Suprapubic skin (tissue), 4 donors: ENCODE results near the gene IGF2BP3. TPM values are rescaled to one million over a fixed set of nuclear protein-coding genes. Genes with fewer than 3 reads are reported as not detected.
"Not testable (repeated sequence)": the region's sequence is repeated elsewhere in the genome, so short reads cannot be mapped to it uniquely, and the experiment has no call there.

Experiments used
- DNase-seq, 2 donors: peaks; one replicate each; pipeline ENCODE4 v3.0.0-alpha.2; 2019; ENCODE audit warnings: low spot score in 2 of 2
- H3K27ac ChIP-seq: fragments of 200-600 bp; sonication (generic); one replicate; pipeline ENCODE4 v1.5.1; 2019
- H3K27me3 ChIP-seq: fragments of 200-600 bp; sonication (generic); one replicate; pipeline ENCODE4 v1.5.1; 2019
- H3K36me3 ChIP-seq: fragments of 200-600 bp; sonication (generic); one replicate; pipeline ENCODE4 v1.5.1; 2019
- H3K4me1 ChIP-seq: fragments of 200-600 bp; sonication (generic); one replicate; pipeline ENCODE4 v1.5.1; 2019
- H3K4me3 ChIP-seq: fragments of 200-600 bp; sonication (generic); one replicate; pipeline ENCODE4 v1.5.1; 2019; ENCODE audit warnings: mild to moderate bottlenecking
- H3K9me3 ChIP-seq: fragments of 200-600 bp; sonication (generic); one replicate; pipeline ENCODE4 v1.5.1; 2019
- EP300 ChIP-seq: sonication (generic); formaldehyde crosslinking; IDR thresholded peaks from one replicate; pipeline ENCODE4 v1.6.1; 2017; ENCODE audit warnings: antibody characterized with exemption
- POLR2A ChIP-seq, 2 donors: fragments of 450-650 bp; IDR thresholded peaks; one replicate each; pipeline ENCODE4 v1.6.1; 2017; ENCODE audit warnings: antibody characterized with exemption in 2 of 2, mild to moderate bottlenecking in 2 of 2, moderate library complexity in 2 of 2
- POLR2AphosphoS5 ChIP-seq, 3 donors: sonication (generic); formaldehyde crosslinking; IDR thresholded peaks; one replicate each; pipeline ENCODE4 v1.6.1; 2017; ENCODE audit warnings: antibody characterized with exemption in 3 of 3
- WGBS: methylation state at CpG from one replicate; pipeline ENCODE4 v1.1.5; 2018; 5-methylcytosine and 5-hydroxymethylcytosine counted together
- total RNA-seq, 4 donors: library from RNA; depleted of rRNA; stranded (reverse); fragments of >200 nt; gene quantifications; one replicate each; pipeline ENCODE4 v1.1.0, GENCODE V29; 2016
- TF ChIP-seq, protein P1 (sequence below), 2 donors: fragments of 200-600 bp in 1 of 2; fragments of 450-650 bp in 1 of 2; sonication (generic) in 1 of 2; IDR thresholded peaks; one replicate each; pipeline ENCODE4 v1.5.1; 2016 to 2019; ENCODE audit warnings: antibody characterized with exemption in 2 of 2, mild to moderate bottlenecking in 1 of 2, moderate library complexity in 1 of 2

IGF2BP3 gene
- total RNA-seq: 1 to 10 TPM in 1 of 4 donors, under 1 TPM in 1, not detected in 2; 0.47 to 1.9 TPM

GRCh38 chr7:23470330-23471105 lies at the start of gene IGF2BP3:
TSS of gene IGF2BP3 (minus strand) at chr7:23470491. CDS start at chr7:23470110, 381 bp downstream.
- TF ChIP-seq EP300: no peak
- TF ChIP-seq, protein P1, sequence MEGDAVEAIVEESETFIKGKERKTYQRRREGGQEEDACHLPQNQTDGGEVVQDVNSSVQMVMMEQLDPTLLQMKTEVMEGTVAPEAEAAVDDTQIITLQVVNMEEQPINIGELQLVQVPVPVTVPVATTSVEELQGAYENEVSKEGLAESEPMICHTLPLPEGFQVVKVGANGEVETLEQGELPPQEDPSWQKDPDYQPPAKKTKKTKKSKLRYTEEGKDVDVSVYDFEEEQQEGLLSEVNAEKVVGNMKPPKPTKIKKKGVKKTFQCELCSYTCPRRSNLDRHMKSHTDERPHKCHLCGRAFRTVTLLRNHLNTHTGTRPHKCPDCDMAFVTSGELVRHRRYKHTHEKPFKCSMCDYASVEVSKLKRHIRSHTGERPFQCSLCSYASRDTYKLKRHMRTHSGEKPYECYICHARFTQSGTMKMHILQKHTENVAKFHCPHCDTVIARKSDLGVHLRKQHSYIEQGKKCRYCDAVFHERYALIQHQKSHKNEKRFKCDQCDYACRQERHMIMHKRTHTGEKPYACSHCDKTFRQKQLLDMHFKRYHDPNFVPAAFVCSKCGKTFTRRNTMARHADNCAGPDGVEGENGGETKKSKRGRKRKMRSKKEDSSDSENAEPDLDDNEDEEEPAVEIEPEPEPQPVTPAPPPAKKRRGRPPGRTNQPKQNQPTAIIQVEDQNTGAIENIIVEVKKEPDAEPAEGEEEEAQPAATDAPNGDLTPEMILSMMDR (IDR thresholded peaks at IDR 0.05): no peak
- no peak for TF ChIP-seq POLR2A (IDR thresholded peaks at IDR 0.05)
- no peak for TF ChIP-seq POLR2AphosphoS5 (IDR thresholded peaks at IDR 0.05)
- peak within 1 kb of the TSS; percentile 50 for H3K4me3 ChIP-seq
- H3K27ac ChIP-seq: no peak within 1 kb of the TSS
- H3K9me3 ChIP-seq: no peaks in the 10 kb centered on the region
- 3% methylated on average over 34 of the region's 34 CpGs for WGBS
- H3K36me3 ChIP-seq: no peaks in the 10 kb centered on the region
- peaks cover 100% of the 10 kb centered on the region for H3K27me3 ChIP-seq
- no peak for DNase-seq
- peaks cover 53% of the 10 kb centered on the region for H3K4me1 ChIP-seq

DNA sequence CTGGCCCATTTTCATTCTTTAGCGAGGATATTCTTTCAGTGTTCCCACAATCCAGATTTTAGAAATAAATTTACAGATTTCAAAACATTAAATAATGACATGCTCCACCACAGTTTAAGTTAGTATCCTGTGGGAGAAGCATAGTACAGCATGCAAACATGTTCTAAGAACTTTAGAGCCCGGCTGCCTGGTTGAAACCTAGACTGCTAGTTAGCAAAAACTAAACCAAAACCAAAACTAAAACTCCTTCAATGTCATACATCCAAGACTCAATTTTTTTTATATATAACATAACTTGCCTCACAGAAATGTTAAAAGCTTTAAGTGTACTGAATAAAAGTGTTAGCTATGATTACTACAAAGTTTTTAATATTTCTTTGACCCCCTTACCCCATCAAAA lies 44.5 kb upstream of the IGF2BP3 start:
- H3K27me3 ChIP-seq: no peaks in the 10 kb centered on the region
- peaks cover 98% of the 10 kb centered on the region for H3K36me3 ChIP-seq
- no peaks in the 10 kb centered on the region for H3K4me1 ChIP-seq
- H3K27ac ChIP-seq: no peak overlapping the region
- WGBS: 94% methylated on average over 2 of the region's 2 CpGs
- DNase-seq: no peak
- no peaks in the 10 kb centered on the region for H3K9me3 ChIP-seq
- TF ChIP-seq POLR2AphosphoS5 (IDR thresholded peaks at IDR 0.05) (no peak), POLR2A (IDR thresholded peaks at IDR 0.05) (no peak), EP300 (no peak)
- TF ChIP-seq, protein P1 (IDR thresholded peaks at IDR 0.05): no peak
- H3K4me3 ChIP-seq: no peak overlapping the region

DNA sequence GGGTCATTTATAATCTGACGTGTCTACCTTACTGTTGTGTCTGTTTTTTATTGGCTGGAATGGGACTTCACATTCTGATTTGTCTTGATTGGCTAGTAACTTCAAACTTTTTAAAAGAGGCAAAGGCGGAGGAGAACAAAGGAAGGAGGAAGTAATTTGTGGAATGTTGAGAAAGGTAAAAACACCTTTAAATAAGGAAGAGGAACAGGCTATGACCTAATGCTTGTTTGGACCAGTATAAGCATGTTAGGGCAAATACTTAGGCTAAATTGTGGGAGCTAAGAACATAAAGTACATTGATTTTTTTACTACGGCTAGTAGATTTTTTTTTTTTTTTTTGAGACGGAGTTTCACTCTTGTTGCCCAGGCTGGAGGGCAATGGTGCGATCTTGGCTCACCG lies 43.5 kb upstream of the IGF2BP3 start:
- not testable (repeated sequence) for H3K4me3 ChIP-seq, H3K27me3 ChIP-seq, DNase-seq, H3K4me1 ChIP-seq, H3K9me3 ChIP-seq, H3K27ac ChIP-seq
- peaks cover 98% of the 10 kb centered on the region for H3K36me3 ChIP-seq
- WGBS: 67% methylated on average over 6 of the region's 6 CpGs

DNA sequence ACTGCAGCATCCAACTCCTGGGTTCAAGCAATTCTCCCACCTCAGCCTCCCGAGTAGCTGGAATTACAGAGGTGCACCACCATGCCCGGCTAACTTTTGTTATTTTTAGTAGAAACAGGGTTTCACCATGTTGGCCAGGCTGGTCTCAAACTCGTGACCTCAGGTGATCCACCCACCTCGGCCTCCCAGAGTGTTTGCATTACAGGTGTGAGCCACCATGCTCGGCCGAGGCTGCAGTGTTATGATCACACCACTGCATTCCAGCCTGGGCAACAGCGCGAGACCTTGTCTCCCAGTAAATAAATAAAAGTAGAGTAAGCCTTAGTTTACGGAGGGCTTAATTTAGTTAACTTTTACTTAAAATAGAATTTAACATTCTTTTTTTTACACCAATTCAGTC lies 23.7 kb upstream of the IGF2BP3 start:
- no peaks in the 10 kb centered on the region for H3K27me3 ChIP-seq
- peak in 1 of 2 donors; percentile 41 for DNase-seq
- no peak overlapping the region for H3K27ac ChIP-seq
- TF ChIP-seq POLR2AphosphoS5 (IDR thresholded peaks at IDR 0.05) (no peak), POLR2A (IDR thresholded peaks at IDR 0.05) (no peak), EP300 (no peak)
- TF ChIP-seq, protein P1 (IDR thresholded peaks at IDR 0.05): no peak
- H3K4me1 ChIP-seq: no peaks in the 10 kb centered on the region
- H3K36me3 ChIP-seq: peaks cover 4% of the 10 kb centered on the region
- no peak overlapping the region for H3K4me3 ChIP-seq
- 89% methylated on average over 9 of the region's 9 CpGs for WGBS
- no peaks in the 10 kb centered on the region for H3K9me3 ChIP-seq

DNA sequence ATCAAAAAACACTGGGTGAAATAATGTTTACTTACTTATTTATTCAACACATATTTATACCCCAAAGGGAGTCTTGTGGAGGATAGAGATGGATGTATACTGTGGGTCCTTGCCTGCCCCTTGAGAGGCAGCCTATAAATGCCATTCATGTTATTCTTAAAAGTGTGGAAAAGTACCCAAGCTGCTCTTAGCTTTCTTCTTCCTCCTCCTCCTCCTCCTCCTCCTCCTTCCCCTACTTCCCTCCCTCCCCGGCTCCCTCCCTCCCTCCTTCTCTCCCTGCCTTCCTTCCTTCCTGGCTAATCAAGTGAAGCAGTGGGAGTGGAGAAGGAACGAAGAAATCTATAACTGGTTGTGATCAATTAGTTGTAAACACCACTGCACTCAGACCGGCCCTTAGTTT lies 21.2 kb upstream of the IGF2BP3 start:
- H3K9me3 ChIP-seq: no peaks in the 10 kb centered on the region
- peak in 1 of 2 donors; percentile 35 for DNase-seq
- TF ChIP-seq POLR2A (IDR thresholded peaks at IDR 0.05) (no peak), EP300 (no peak), POLR2AphosphoS5 (IDR thresholded peaks at IDR 0.05) (no peak)
- TF ChIP-seq, protein P1 (IDR thresholded peaks at IDR 0.05): no peak
- no peak overlapping the region for H3K27ac ChIP-seq
- H3K4me1 ChIP-seq: no peaks in the 10 kb centered on the region
- H3K36me3 ChIP-seq: peaks cover 4% of the 10 kb centered on the region
- H3K27me3 ChIP-seq: no peaks in the 10 kb centered on the region
- H3K4me3 ChIP-seq: no peak overlapping the region
- WGBS: 58% methylated on average over 3 of the region's 3 CpGs
